Measurements from ENCODE around the gene NAMPT. TPM values are rescaled to one million over a fixed set of nuclear protein-coding genes. Genes with fewer than 3 reads are reported as not detected.

The NAMPT gene
- total and polyA plus RNA-seq, 9 of the 15 experiments (the other 6 are each of a cell fraction or from before 2014, with no cell fraction given): 41.1 to 160 (median 106) TPM

DNA sequence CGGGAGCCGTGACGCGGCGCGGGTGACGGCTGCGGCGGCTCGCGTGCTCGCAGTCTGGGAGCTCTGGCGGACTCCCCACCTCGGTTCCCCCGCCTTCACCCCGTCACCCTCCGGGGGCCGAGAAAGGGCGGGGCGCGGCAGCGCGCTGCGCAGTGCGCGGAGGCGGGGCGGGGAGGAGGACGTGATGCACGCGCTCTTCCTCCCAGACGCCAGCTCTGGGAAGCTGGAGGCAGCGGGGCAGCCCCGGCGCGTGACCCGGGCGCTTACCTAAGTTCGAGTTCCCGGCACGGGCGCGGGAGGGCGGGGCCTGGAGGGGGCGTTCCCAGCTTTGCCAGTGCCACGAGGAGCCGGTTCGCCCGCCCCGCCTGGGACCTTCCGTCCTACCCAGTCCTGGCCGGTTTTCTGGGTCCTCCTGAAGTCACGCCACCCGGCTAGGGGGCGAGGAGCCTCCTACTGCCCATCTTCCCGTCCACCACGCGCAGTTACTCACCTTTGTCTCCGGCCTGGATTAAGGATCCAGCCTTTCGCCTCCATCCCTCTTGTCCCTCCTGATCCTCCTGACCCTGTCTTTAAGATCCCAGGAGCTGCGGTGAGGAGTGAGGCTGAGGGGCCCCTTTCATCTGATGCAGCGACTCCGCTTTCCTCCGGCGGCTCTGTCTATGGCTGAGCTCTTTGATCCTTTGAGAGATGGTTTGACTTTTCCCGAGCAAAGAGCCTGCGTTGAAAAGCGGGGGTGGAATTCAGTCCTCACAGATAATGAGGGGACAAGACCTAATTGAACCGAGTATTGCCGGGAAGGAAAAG lies 470 bp upstream of the NAMPT start (continued):
- peak; percentile 59; the same call in 1 of the 2 replicates for TF ChIP-seq AFF4 (CRISPR knock-in tag; IDR thresholded peaks at IDR 0.05)
- peak; percentile 38; the same call in 1 of the 2 replicates for TF ChIP-seq DEAF1 (CRISPR knock-in tag; IDR thresholded peaks at IDR 0.05)
- peak; percentile 86 for TF ChIP-seq USF2 (CRISPR knock-in tag; IDR thresholded peaks at IDR 0.05)
- TF ChIP-seq GTF2F1 (IDR thresholded peaks at IDR 0.05; ENCODE audit: low read depth, low read length): no peak; the same call in 1 of the 2 replicates
- TF ChIP-seq ZNF165 (CRISPR knock-in tag; IDR thresholded peaks at IDR 0.05; ENCODE audit: borderline replicate concordance): no peak
- TF ChIP-seq NUFIP1 (IDR thresholded peaks at IDR 0.05; ENCODE audit: partially characterized antibody): no peak
- TF ChIP-seq XRCC3 (IDR thresholded peaks at IDR 0.05): no peak
- no peak for TF ChIP-seq POLR3G (IDR thresholded peaks at IDR 0.05; ENCODE audit: extremely low read depth, insufficient read length, insufficient replicate concordance)
- TF ChIP-seq, protein P1, sequence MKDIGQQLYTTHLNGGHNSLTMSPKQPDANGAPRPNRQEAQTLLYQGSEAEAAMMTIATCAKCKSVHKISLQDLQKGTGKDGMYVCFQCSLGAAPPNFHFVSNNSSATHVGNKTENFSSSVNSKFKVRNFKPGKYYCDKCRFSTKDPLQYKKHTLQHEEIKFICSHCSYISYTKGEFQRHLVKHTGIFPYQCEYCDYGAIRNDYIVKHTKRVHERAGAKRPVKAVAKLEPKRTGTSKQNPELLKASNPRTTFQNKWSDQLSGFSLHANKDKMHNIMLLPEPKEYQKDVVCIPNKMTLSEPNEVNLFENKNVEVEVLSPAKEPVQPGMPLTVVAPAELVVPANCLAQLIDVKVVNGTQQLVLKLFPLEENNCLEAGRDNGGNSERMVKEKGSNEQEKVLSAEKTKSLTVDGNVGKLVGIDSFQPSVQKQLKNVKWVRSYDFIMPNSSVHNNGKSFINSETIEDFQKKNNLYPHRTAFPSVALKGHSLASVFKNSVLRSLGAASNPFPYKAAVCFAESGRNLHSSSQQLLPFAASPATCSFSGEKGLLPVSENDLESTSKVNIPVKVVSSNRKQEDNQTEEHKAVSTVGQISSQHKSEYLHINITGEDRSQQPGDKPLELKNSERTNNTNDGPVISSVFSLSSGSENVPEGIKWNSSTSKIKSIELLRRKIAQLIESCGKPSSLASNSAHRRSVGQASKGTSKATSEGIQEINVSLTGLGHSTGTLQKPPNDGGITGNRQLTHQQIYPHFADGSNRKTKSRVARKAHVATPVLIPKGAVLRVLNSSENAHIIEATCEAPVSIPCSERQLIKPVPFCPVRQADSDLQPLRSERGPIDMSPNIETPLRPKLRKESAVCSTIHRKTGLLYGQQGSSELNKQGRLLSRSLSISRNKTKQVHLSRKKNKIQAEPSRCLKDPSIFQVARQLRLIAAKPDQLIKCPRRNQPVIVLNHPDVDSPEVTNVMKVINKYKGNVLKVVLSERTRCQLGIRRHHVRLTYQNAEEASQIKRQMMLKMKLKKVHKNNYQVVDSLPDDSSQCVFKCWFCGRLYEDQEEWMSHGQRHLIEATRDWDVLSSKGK (CRISPR knock-in tag; IDR thresholded peaks at IDR 0.05): no peak
- no peak; the same call in 1 of the 2 replicates for TF ChIP-seq KDM2B (CRISPR knock-in tag; IDR thresholded peaks at IDR 0.05)
- TF ChIP-seq NCOA6 (IDR thresholded peaks at IDR 0.05): no peak
- peak; percentile 99 for TF ChIP-seq MITF (IDR thresholded peaks at IDR 0.05)
- peak; percentile 34; the same call in 1 of the 2 replicates for TF ChIP-seq MBD2 (IDR thresholded peaks at IDR 0.05; ENCODE audit: borderline replicate concordance, low read depth)
- TF ChIP-seq C11orf30 (IDR thresholded peaks at IDR 0.05; ENCODE audit: low read depth): no peak
- no peak for TF ChIP-seq ZNF445 (CRISPR knock-in tag; IDR thresholded peaks at IDR 0.05; ENCODE audit: low read depth)
- no peak for TF ChIP-seq ELF2 (CRISPR knock-in tag; IDR thresholded peaks at IDR 0.05)
- TF ChIP-seq ZNF212 (CRISPR knock-in tag; IDR thresholded peaks at IDR 0.05): no peak

Measured in K562 (cell line).